Dermis microvascular lymphatic vessel endothelial cell (primary cell): ENCODE data around the gene FAF1. TPM values are rescaled to one million over a fixed set of nuclear protein-coding genes. Genes with fewer than 3 reads are reported as not detected.
A peak's percentile ranks its signal among the peaks of the same experiment; 100 is the strongest.

Source experiments
- DNase-seq, 2 donors: peaks; one replicate each; pipeline versions ENCODE4 v3.0.0 to v3.0.0-alpha.2; 2010; ENCODE audit warnings: low read depth in 2 of 2
- total RNA-seq: library from RNA; depleted of rRNA; stranded (reverse); fragments of >200 nt; gene quantifications from 2 replicates; pipeline ENCODE4 v1.2.1, GENCODE V29; 2014

The FAF1 gene
- total RNA-seq, 1 donor from 2014 or later = 23.7 TPM

- no peak for DNase-seq
Measured at GRCh38 chr1:50702395-50702794, 257.7 kb downstream of the FAF1 start.

GRCh38 chr1:50701706-50702317 lies 258.3 kb downstream of the FAF1 start:
- DNase-seq = peak in 1 of 2 donors; percentile 4

- DNase-seq = no peak
Measured at GRCh38 chr1:50700621-50701020, 259.4 kb downstream of the FAF1 start.

GRCh38 chr1:50700214-50700613 lies 259.9 kb downstream of the FAF1 start:
- no peak for DNase-seq

GRCh38 chr1:50699795-50700194 lies 260.3 kb downstream of the FAF1 start:
- no peak for DNase-seq

GRCh38 chr1:50697440-50698421 lies 262.3 kb downstream of the FAF1 start:
- no peak for DNase-seq

GRCh38 chr1:50693829-50694228 lies 266.2 kb downstream of the FAF1 start:
- DNase-seq = no peak

GRCh38 chr1:50684185-50684584 lies 275.9 kb downstream of the FAF1 start:
- no peak for DNase-seq

GRCh38 chr1:50681931-50682330 lies 278.1 kb downstream of the FAF1 start:
- DNase-seq = peak in 1 of 2 donors; percentile 8

GRCh38 chr1:50667710-50668356 lies 292.2 kb downstream of the FAF1 start:
- peak; percentile 25 to 79 for DNase-seq

GRCh38 chr1:50667272-50667671 lies 292.8 kb downstream of the FAF1 start:
- peak in 1 of 2 donors; percentile 69 for DNase-seq

GRCh38 chr1:50666849-50667248 lies 293.2 kb downstream of the FAF1 start:
- peak in 1 of 2 donors; percentile 82 for DNase-seq

GRCh38 chr1:50665413-50665812 lies 294.7 kb downstream of the FAF1 start:
- DNase-seq = peak in 1 of 2 donors; percentile 7

- DNase-seq = no peak
Measured at GRCh38 chr1:50661626-50662025, 298.4 kb downstream of the FAF1 start.

GRCh38 chr1:50659107-50659662 lies 300.9 kb downstream of the FAF1 start:
- no peak for DNase-seq

- DNase-seq = peak; percentile 46 to 47
Measured at GRCh38 chr1:50658459-50659076, 301.5 kb downstream of the FAF1 start.

- DNase-seq = peak in 1 of 2 donors; percentile 15
Measured at GRCh38 chr1:50656931-50657330, 303.1 kb downstream of the FAF1 start.

- DNase-seq = no peak
Measured at GRCh38 chr1:50651476-50652263, 308.4 kb downstream of the FAF1 start.

GRCh38 chr1:50646526-50646925 lies 313.5 kb downstream of the FAF1 start:
- DNase-seq = no peak

GRCh38 chr1:50645139-50645538 lies 314.9 kb downstream of the FAF1 start:
- DNase-seq = no peak
